NOMO-1 treated with DMSO at 0.1 percent for 48 hours (cell line): ENCODE measurements around the gene PLEKHA1.
A peak's percentile ranks its signal among the peaks of the same experiment; 100 is the strongest.

Source experiments
- DNase-seq: peaks from one replicate; lab custom pipeline; 2025; ENCODE audit not compliant: unreplicated experiment; lab: John Stamatoyannopoulos, UW

PLEKHA1 gene

GRCh38 chr10:122459561-122460273 lies 85.2 kb downstream of the PLEKHA1 start:
- DNase-seq = no peak

- DNase-seq = no peak
Measured at GRCh38 chr10:122460891-122461293, 86.4 kb downstream of the PLEKHA1 start.

GRCh38 chr10:122461367-122461728 lies 86.8 kb downstream of the PLEKHA1 start, which contains the start of gene HTRA1:
Gene HTRA1 (plus strand): TSS chr10:122461553. CDS start chr10:122461653, 100 bp downstream.
- no peak for DNase-seq

GRCh38 chr10:122461729-122462532 lies 87.4 kb downstream of the PLEKHA1 start:
- DNase-seq = no peak

- no peak for DNase-seq
Measured at GRCh38 chr10:122462533-122463465, 88.3 kb downstream of the PLEKHA1 start.

- DNase-seq = no peak
Measured at GRCh38 chr10:122463466-122464249, 89.2 kb downstream of the PLEKHA1 start.

- DNase-seq = no peak
Measured at GRCh38 chr10:122464250-122464510, 89.7 kb downstream of the PLEKHA1 start.

GRCh38 chr10:122464586-122464985 lies 90.1 kb downstream of the PLEKHA1 start:
- no peak for DNase-seq

- no peak for DNase-seq
Measured at GRCh38 chr10:122465401-122466040, 91.0 kb downstream of the PLEKHA1 start.

- DNase-seq = peak; percentile 62
Measured at GRCh38 chr10:122466951-122467381, 92.5 kb downstream of the PLEKHA1 start.

- DNase-seq = no peak
Measured at GRCh38 chr10:122467701-122468100, 93.2 kb downstream of the PLEKHA1 start.

GRCh38 chr10:122468307-122468925 lies 93.9 kb downstream of the PLEKHA1 start:
- DNase-seq = no peak

GRCh38 chr10:122468926-122469781 lies 94.6 kb downstream of the PLEKHA1 start:
- DNase-seq = peak; percentile 94

- no peak for DNase-seq
Measured at GRCh38 chr10:122469848-122470247, 95.3 kb downstream of the PLEKHA1 start.

- no peak for DNase-seq
Measured at GRCh38 chr10:122471531-122472177, 97.1 kb downstream of the PLEKHA1 start.

- DNase-seq = no peak
Measured at GRCh38 chr10:122473116-122473515, 98.6 kb downstream of the PLEKHA1 start.

GRCh38 chr10:122474131-122474818 lies 99.8 kb downstream of the PLEKHA1 start:
- DNase-seq = no peak

- DNase-seq = no peak
Measured at GRCh38 chr10:122475100-122475499, 100.6 kb downstream of the PLEKHA1 start.
